IMR-90 (cell line): ENCODE measurements around the gene RAPGEF3. TPM values are rescaled to one million over a fixed set of nuclear protein-coding genes. Genes with fewer than 3 reads are reported as not detected.

ENCODE experiments used
- ATAC-seq: fragments of 200-7000 bp; cut with Tn5 transposase; 2 replicates; pipeline ENCODE4 v1.9.1; 2020; ENCODE audit warnings: low read depth, mild to moderate bottlenecking, moderate library complexity
- BruUV-seq: library from RNA; stranded (reverse); fragments of 400-500 nt; replicated peaks from 2 replicates; lab custom pipeline; 2021; lab: Mats Ljungman, UMichigan
- CTCF ChIA-PET: fragments of 300-600 bp; formaldehyde crosslinking; extraction: SDS; loops from one replicate; lab custom pipeline; 2021; ENCODE audit warnings: antibody characterized with exemption; lab: Yijun Ruan, JAX
- POLR2A ChIA-PET: fragments of 300-600 bp; sonication (Branson Sonifier 250); formaldehyde crosslinking; loops from one replicate; lab custom pipeline; 2022; ENCODE audit warnings: antibody characterized with exemption; ENCODE audit not compliant: unreplicated experiment; lab: Charles Lee
- DNase-seq: peaks from one replicate; pipeline ENCODE4 v3.0.0; 2013
- H2AFZ ChIP-seq: replicated peaks from 2 replicates; pipeline ENCODE3; 2013; ENCODE audit warnings: low read length, mild to moderate bottlenecking; ENCODE audit not compliant: poor library complexity
- H2AK5ac ChIP-seq: 2 replicates; pipeline ENCODE4 v1.6.1; 2013; ENCODE audit warnings: low read depth, low read length, inconsistent platforms
- H2AK9ac ChIP-seq: replicated peaks from 2 replicates; pipeline ENCODE3; 2013; ENCODE audit warnings: mild to moderate bottlenecking, low read depth, low read length, moderate library complexity; ENCODE audit not compliant: poor library complexity
- H2BK120ac ChIP-seq: 2 replicates; pipeline ENCODE4 v1.6.1; 2013; ENCODE audit warnings: low read depth, low read length, inconsistent platforms
- H2BK15ac ChIP-seq: 3 replicates; pipeline ENCODE4 v1.6.1; 2013; ENCODE audit warnings: low read depth, low read length, inconsistent platforms
- H2BK20ac ChIP-seq: 2 replicates; pipeline ENCODE4 v1.6.1; 2013; ENCODE audit warnings: low read depth, mild to moderate bottlenecking, inconsistent platforms, low read length, moderate library complexity
- H2BK5ac ChIP-seq: 2 replicates; pipeline ENCODE4 v1.6.1; 2013; ENCODE audit warnings: mild to moderate bottlenecking, low read depth, low read length, inconsistent platforms; ENCODE audit not compliant: poor library complexity, severe bottlenecking
- H3K14ac ChIP-seq: replicated peaks from 2 replicates; pipeline ENCODE4 v1.6.1; 2013; ENCODE audit warnings: low read depth, low read length, inconsistent platforms
- H3K18ac ChIP-seq: 2 replicates; pipeline ENCODE4 v1.6.1; 2013; ENCODE audit warnings: low read depth, low read length, control low read depth
- H3K23ac ChIP-seq: 2 replicates; pipeline ENCODE4 v1.6.1; 2013; ENCODE audit warnings: low read depth, low read length, inconsistent platforms
- H3K27ac ChIP-seq: 2 replicates; pipeline ENCODE4 v1.5.1; 2013; ENCODE audit warnings: mild to moderate bottlenecking, control low read depth, low read length; ENCODE audit not compliant: insufficient read depth
- H3K27me3 ChIP-seq: 2 replicates; pipeline ENCODE4 v1.6.1; 2013; ENCODE audit warnings: low read length; ENCODE audit not compliant: control insufficient read depth, insufficient read depth
- H3K36me3 ChIP-seq: 2 replicates; pipeline ENCODE4 v1.6.1; 2013; ENCODE audit warnings: low read length, mixed read lengths; ENCODE audit not compliant: control insufficient read depth, insufficient read depth
- H3K4ac ChIP-seq: 2 replicates; pipeline ENCODE4 v1.6.1; 2013; ENCODE audit warnings: low read depth, low read length, inconsistent platforms
- H3K4me1 ChIP-seq: 2 replicates; pipeline ENCODE4 v1.6.1; 2013; ENCODE audit warnings: low read length, mixed read lengths; ENCODE audit not compliant: control insufficient read depth, insufficient read depth
- H3K4me2 ChIP-seq: 2 replicates; pipeline ENCODE4 v1.6.1; 2013; ENCODE audit warnings: low read depth, mild to moderate bottlenecking, control low read depth, low read length, moderate library complexity
- H3K4me3 ChIP-seq: 2 replicates; pipeline ENCODE4 v1.5.1; 2013; ENCODE audit warnings: low read depth, mild to moderate bottlenecking, control low read depth, low read length, moderate library complexity; ENCODE audit not compliant: insufficient read depth
- H3K56ac ChIP-seq: 2 replicates; pipeline ENCODE4 v1.6.1; 2013; ENCODE audit warnings: low read length, inconsistent platforms; ENCODE audit not compliant: insufficient read depth; ENCODE audit errors: extremely low read depth
- H3K79me1 ChIP-seq, 2 experiments: 2 replicates each; pipeline ENCODE4 v1.6.1; 2013; ENCODE audit warnings: low read length in 2 of 2, inconsistent platforms in 1 of 2, low read depth in 1 of 2
- H3K9ac ChIP-seq: 2 replicates; pipeline ENCODE4 v1.6.1; 2013; ENCODE audit warnings: low read depth, low read length, control low read depth
- H3K9me1 ChIP-seq: 2 replicates; pipeline ENCODE4 v1.6.1; 2013; ENCODE audit warnings: low read length, inconsistent platforms; ENCODE audit not compliant: insufficient read depth
- H3K9me3 ChIP-seq: 2 replicates; pipeline ENCODE4 v1.6.1; 2013; ENCODE audit warnings: low read length; ENCODE audit not compliant: control insufficient read depth, insufficient read depth
- H4K20me1 ChIP-seq: 2 replicates; pipeline ENCODE4 v1.6.1; 2013; ENCODE audit warnings: low read length, inconsistent platforms; ENCODE audit not compliant: insufficient read depth
- H4K5ac ChIP-seq: 2 replicates; pipeline ENCODE4 v1.6.1; 2013; ENCODE audit warnings: mild to moderate bottlenecking, low read depth, low read length, control low read depth
- H4K8ac ChIP-seq, 2 experiments: 2 replicates each; pipeline ENCODE4 v1.6.1; 2013; ENCODE audit warnings: low read depth in 2 of 2, low read length in 2 of 2, control low read depth in 1 of 2, inconsistent platforms in 1 of 2
- H4K91ac ChIP-seq: 2 replicates; pipeline ENCODE4 v1.6.1; 2013; ENCODE audit warnings: low read depth, low read length, inconsistent platforms; ENCODE audit not compliant: insufficient read depth
- MAZ ChIP-seq: IDR thresholded peaks from 2 replicates; pipeline ENCODE4 v1.6.1; 2012; ENCODE audit warnings: low read depth, mild to moderate bottlenecking, low read length, improper control_type of control experiment, moderate library complexity, borderline replicate concordance
- POLR2A ChIP-seq: IDR thresholded peaks from 2 replicates; pipeline ENCODE4 v1.6.1; 2012; ENCODE audit warnings: mild to moderate bottlenecking, low read depth, low read length
- RAD21 ChIP-seq: IDR thresholded peaks from 2 replicates; pipeline ENCODE4 v1.6.1; 2012; ENCODE audit warnings: low read length, improper control_type of control experiment
- SMC3 ChIP-seq: fragments of 150-350 bp; IDR thresholded peaks from 2 replicates; pipeline ENCODE4 v1.6.1; 2016; ENCODE audit warnings: low read depth, mild to moderate bottlenecking, antibody characterized with exemption, low read length, moderate library complexity
- WGBS, 2 experiments: methylation state at CpG; one replicate each; pipeline versions ENCODE4 v1.1.5 to v1.1.7; 2013; ENCODE audit warnings: missing lambda C conversion rate in 2 of 2; ENCODE audit not compliant: insufficient read length in 1 of 2; ENCODE audit errors: extremely low coverage in 2 of 2; 5-methylcytosine and 5-hydroxymethylcytosine counted together
- dilution Hi-C: fragments of 300-500 bp; cut with HindIII; formaldehyde crosslinking; loops from one replicate; pipeline ENCODE4 v1.14.3; 2018; ENCODE audit warnings: low sequenced_read_pairs; ENCODE audit not compliant: unreplicated experiment
- in situ Hi-C: fragments of 300-500 bp; cut with MboI; formaldehyde crosslinking; loops from 3 replicates; pipeline ENCODE4 v1.14.3; 2019; ENCODE audit warnings: low sequenced_read_pairs, inconsistent platforms, mixed read lengths
- intact Hi-C: fragments of 100-400 bp; cut with micrococcal nuclease; formaldehyde crosslinking; loops from 2 replicates; pipeline ENCODE4 v1.10.0; 2022
- polyA plus RNA-seq, 3 experiments: library from polyadenylated mRNA; depleted of rRNA; stranded (reverse); fragments of >200 nt; gene quantifications; 2 replicates each; pipeline ENCODE4 v1.2.3, GENCODE V29; 2012; ENCODE audit warnings: low replicate concordance in 1 of 3
- total RNA-seq: library from RNA; depleted of rRNA; stranded (reverse); fragments of >200 nt; gene quantifications from 2 replicates; pipeline ENCODE4 v1.2.3, GENCODE V29; 2012
- TF ChIP-seq, protein P1 (sequence below): fragments of 150-350 bp; IDR thresholded peaks from 2 replicates; pipeline ENCODE4 v1.6.1; 2017; ENCODE audit warnings: mild to moderate bottlenecking, antibody characterized with exemption, low read length, low read depth
- TF ChIP-seq, protein P2 (sequence below): conservative IDR thresholded peaks from 2 replicates; pipeline ENCODE4 v1.5.1; 2012; ENCODE audit warnings: mild to moderate bottlenecking, low read depth, low read length, improper control_type of control experiment

RAPGEF3 gene
- total and polyA plus RNA-seq, 2 of the 4 experiments (the other 2 are of a cell fraction), result 1.3 to 2.0 TPM

DNA sequence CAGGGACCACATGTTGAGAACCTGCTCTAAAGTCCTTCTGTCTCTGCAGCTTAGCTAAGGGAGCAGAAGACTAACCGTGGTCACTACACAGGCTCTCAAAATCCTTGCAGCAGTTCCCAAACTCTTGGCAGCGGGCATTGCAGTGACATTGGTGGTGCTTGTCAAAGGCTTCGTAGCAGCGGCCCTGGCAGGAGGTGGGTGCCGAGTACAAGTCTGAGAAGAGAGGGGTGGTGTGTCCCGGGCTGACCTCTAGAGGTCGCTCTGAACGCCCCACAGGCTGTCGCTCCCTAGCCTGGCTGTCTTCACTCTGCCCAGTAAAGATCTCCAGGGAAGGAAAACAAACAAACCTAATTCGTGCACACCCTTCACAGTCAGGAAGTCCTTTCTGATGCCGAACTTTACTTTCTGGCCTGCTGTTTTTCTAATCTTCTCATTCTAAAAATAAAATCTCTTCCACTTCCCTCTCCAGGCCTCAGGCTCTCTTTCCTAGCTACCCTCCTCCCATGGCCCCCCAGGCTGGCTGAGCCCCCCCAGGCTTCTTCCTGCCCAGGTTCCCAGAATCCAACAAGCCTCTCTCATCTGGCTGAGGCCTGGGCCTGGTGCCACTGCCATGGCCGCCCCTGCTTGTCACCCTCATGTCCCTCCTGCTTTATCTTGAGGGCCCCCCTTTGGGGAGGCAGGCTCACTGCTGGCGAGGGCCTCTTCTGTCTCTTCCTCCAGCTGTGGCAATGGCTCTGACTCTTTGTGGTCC lies 41.1 kb downstream of the RAPGEF3 start:
- no peak overlapping the region; the same call in 2 of the 3 replicates for H2BK15ac ChIP-seq
- H4K91ac ChIP-seq, result peak overlapping the region; percentile 41; the same call in 1 of the 2 replicates
- WGBS, 2 experiments, result 20% methylated on average over 5 of the region's 13 CpGs; no CpG with 5 or more reads in 1 of the 2 experiments
- no peak overlapping the region for H2BK5ac ChIP-seq
- peak overlapping the region; percentile 82 for H2AFZ ChIP-seq
- 0 out of 2 replicates have a peak overlapping the region, but pooled peaks have one; percentile 26 for H3K56ac ChIP-seq
- peak overlapping the region; percentile 47 for H3K9ac ChIP-seq
- no peaks in the 10 kb centered on the region for H4K20me1 ChIP-seq
- peak overlapping the region; percentile 42 for H3K4ac ChIP-seq
- dilution Hi-C loops, result no loop called here
- H3K4me2 ChIP-seq, result peak overlapping the region; percentile 13; the same call in 1 of the 2 replicates
- H3K9me3 ChIP-seq, result no peaks in the 10 kb centered on the region
- BruUV-seq, result no TSS peak
- POLR2A ChIA-PET, result no interaction called here
- peak overlapping the region; percentile 8; the same call in 1 of the 2 replicates for H2BK20ac ChIP-seq
- no peak overlapping the region for H3K4me3 ChIP-seq
- no peak overlapping the region for H3K14ac ChIP-seq
- H4K5ac ChIP-seq, result peak overlapping the region; percentile 66
- peak overlapping the region; percentile 10 for H2AK9ac ChIP-seq
- H2AK5ac ChIP-seq, result peak overlapping the region; percentile 5; the same call in 1 of the 2 replicates
- H3K23ac ChIP-seq, result no peak overlapping the region
- H3K36me3 ChIP-seq, result no peaks in the 10 kb centered on the region
- H3K18ac ChIP-seq, result peak overlapping the region; percentile 10; the same call in 1 of the 2 replicates
- TF ChIP-seq, protein P1, sequence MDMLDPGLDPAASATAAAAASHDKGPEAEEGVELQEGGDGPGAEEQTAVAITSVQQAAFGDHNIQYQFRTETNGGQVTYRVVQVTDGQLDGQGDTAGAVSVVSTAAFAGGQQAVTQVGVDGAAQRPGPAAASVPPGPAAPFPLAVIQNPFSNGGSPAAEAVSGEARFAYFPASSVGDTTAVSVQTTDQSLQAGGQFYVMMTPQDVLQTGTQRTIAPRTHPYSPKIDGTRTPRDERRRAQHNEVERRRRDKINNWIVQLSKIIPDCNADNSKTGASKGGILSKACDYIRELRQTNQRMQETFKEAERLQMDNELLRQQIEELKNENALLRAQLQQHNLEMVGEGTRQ, result no peak
- TF ChIP-seq, protein P2, sequence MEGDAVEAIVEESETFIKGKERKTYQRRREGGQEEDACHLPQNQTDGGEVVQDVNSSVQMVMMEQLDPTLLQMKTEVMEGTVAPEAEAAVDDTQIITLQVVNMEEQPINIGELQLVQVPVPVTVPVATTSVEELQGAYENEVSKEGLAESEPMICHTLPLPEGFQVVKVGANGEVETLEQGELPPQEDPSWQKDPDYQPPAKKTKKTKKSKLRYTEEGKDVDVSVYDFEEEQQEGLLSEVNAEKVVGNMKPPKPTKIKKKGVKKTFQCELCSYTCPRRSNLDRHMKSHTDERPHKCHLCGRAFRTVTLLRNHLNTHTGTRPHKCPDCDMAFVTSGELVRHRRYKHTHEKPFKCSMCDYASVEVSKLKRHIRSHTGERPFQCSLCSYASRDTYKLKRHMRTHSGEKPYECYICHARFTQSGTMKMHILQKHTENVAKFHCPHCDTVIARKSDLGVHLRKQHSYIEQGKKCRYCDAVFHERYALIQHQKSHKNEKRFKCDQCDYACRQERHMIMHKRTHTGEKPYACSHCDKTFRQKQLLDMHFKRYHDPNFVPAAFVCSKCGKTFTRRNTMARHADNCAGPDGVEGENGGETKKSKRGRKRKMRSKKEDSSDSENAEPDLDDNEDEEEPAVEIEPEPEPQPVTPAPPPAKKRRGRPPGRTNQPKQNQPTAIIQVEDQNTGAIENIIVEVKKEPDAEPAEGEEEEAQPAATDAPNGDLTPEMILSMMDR, result peak; percentile 93
- TF ChIP-seq SMC3 (peak; percentile 85), POLR2A (no peak), RAD21 (peak; percentile 81), MAZ (0 out of 2 replicates have a peak, but pooled peaks have one; percentile 22)
- H3K27ac ChIP-seq, result peak overlapping the region; percentile 71
- no peaks in the 10 kb centered on the region for H3K9me1 ChIP-seq
- H2BK120ac ChIP-seq, result peak overlapping the region; percentile 22; the same call in 1 of the 2 replicates
- in situ Hi-C loops, result no loop called here
- intact Hi-C loops, result loop anchor here (1.0 to 10.0 kb wide), 3 partner anchors 42 to 447 kb away; partner anchors contain the start of gene TMEM106C
- peaks cover 8% of the 10 kb centered on the region for H3K4me1 ChIP-seq
- CTCF ChIA-PET, result interaction anchor here (0.5 to 1.2 kb wide), 7 partner anchors 9 to 902 kb away, joined by 3 to 7 read pairs (median 4); no protein-coding TSS in a partner anchor
- H3K27me3 ChIP-seq, result no peaks in the 10 kb centered on the region
- peak overlapping the region; percentile 0 to 77; a peak in 3 of 4 replicates for H4K8ac ChIP-seq
- DNase-seq, result peak; percentile 85
- peak; percentile 97 for ATAC-seq
- H3K79me1 ChIP-seq, result no peaks in the 10 kb centered on the region
